ENCODE measurements around the gene TSR1.

The TSR1 gene

GRCh38 chr17:2279707-2280106 is 56.5 kb downstream of the TSR1 start:
- DNase-seq (ENCODE audit: low read depth) = no peak

GRCh38 chr17:2277429-2278170 is 58.7 kb downstream of the TSR1 start:
- no peak for DNase-seq (ENCODE audit: low read depth)

- no peak for DNase-seq (ENCODE audit: low read depth)
Observed at GRCh38 chr17:2275722-2276121, 60.5 kb downstream of the TSR1 start.

GRCh38 chr17:2274414-2274813 is 61.8 kb downstream of the TSR1 start:
- DNase-seq (ENCODE audit: low read depth) = no peak
